ENCODE measurements around the gene ATF7IP2.

- TF ChIP-seq CTCF (IDR thresholded peaks at IDR 0.05) = no peak
- no peak for TF ChIP-seq POLR2A (IDR thresholded peaks at IDR 0.05)
These were observed 5.0 kb downstream of the ATF7IP2 start for GRCh38 chr16:10390867-10391266.
